SKM-1 treated with dmso at 0.1 percent for 144 hours (cell line): ENCODE measurements around the gene WNT5B.
"Not testable (repeated sequence)": the region's sequence is repeated elsewhere in the genome, so short reads cannot be mapped to it uniquely, and the experiment has no call there.

ENCODE experiments used
- DNase-seq: peaks from one replicate; lab custom pipeline; 2025; ENCODE audit not compliant: unreplicated experiment; lab: John Stamatoyannopoulos, UW

Gene WNT5B

GRCh38 chr12:1595690-1596347 lies 33.2 kb upstream of the WNT5B start:
- DNase-seq: no peak

GRCh38 chr12:1598757-1599156 lies 30.3 kb upstream of the WNT5B start:
- DNase-seq: no peak

- DNase-seq: not testable (repeated sequence)
Observed at GRCh38 chr12:1602706-1603105, 26.3 kb upstream of the WNT5B start.

- DNase-seq: no peak
Observed at GRCh38 chr12:1603269-1603993, 25.6 kb upstream of the WNT5B start.

GRCh38 chr12:1604464-1604863 lies 24.6 kb upstream of the WNT5B start:
- DNase-seq: no peak

GRCh38 chr12:1605129-1606020 lies 23.7 kb upstream of the WNT5B start:
- peak; percentile 51 for DNase-seq

GRCh38 chr12:1606021-1606622 lies 22.9 kb upstream of the WNT5B start:
- DNase-seq: peak; percentile 37

- DNase-seq: no peak
Observed at GRCh38 chr12:1607940-1608712, 20.9 kb upstream of the WNT5B start.

- no peak for DNase-seq
Observed at GRCh38 chr12:1608713-1609119, 20.3 kb upstream of the WNT5B start.

- DNase-seq: no peak
Observed at GRCh38 chr12:1610072-1610643, 18.9 kb upstream of the WNT5B start.

- no peak for DNase-seq
Observed at GRCh38 chr12:1611803-1612572, 17.0 kb upstream of the WNT5B start.

GRCh38 chr12:1613860-1614259 lies 15.2 kb upstream of the WNT5B start:
- no peak for DNase-seq

GRCh38 chr12:1614360-1614759 lies 14.7 kb upstream of the WNT5B start:
- no peak for DNase-seq

GRCh38 chr12:1616233-1617066 lies 12.6 kb upstream of the WNT5B start:
- DNase-seq: peak; percentile 15

- no peak for DNase-seq
Observed at GRCh38 chr12:1618489-1618888, 10.5 kb upstream of the WNT5B start.

- no peak for DNase-seq
Observed at GRCh38 chr12:1619159-1619558, 9.9 kb upstream of the WNT5B start.

GRCh38 chr12:1619587-1619986 lies 9.4 kb upstream of the WNT5B start:
- peak; percentile 50 for DNase-seq

- DNase-seq: no peak
Observed at GRCh38 chr12:1620092-1620491, 8.9 kb upstream of the WNT5B start.

GRCh38 chr12:1622406-1622805 lies 6.6 kb upstream of the WNT5B start:
- DNase-seq: no peak
